ENCODE data around the gene CARHSP1. TPM values are rescaled to one million over a fixed set of nuclear protein-coding genes. Genes with fewer than 3 reads are reported as not detected.

Gene CARHSP1
- total RNA-seq, 2 donors from 2014 or later: 28.4 to 84.8 TPM

- no peaks in the 10 kb centered on the region for H3K27me3 ChIP-seq
- no peak for DNase-seq (ENCODE audit: low spot score)
- no peak overlapping the region for H3K27ac ChIP-seq
- H3K9me3 ChIP-seq: no peaks in the 10 kb centered on the region
- H3K4me1 ChIP-seq: peaks cover 0 to 24% of the 10 kb centered on the region in 2 donors
- no peak for TF ChIP-seq CTCF (IDR thresholded peaks at IDR 0.05)
- H3K4me3 ChIP-seq: no peak overlapping the region
- peaks cover 50% of the 10 kb centered on the region for H3K36me3 ChIP-seq
Measured at GRCh38 chr16:8890549-8890921, 21.7 kb upstream of the CARHSP1 start.

DNA sequence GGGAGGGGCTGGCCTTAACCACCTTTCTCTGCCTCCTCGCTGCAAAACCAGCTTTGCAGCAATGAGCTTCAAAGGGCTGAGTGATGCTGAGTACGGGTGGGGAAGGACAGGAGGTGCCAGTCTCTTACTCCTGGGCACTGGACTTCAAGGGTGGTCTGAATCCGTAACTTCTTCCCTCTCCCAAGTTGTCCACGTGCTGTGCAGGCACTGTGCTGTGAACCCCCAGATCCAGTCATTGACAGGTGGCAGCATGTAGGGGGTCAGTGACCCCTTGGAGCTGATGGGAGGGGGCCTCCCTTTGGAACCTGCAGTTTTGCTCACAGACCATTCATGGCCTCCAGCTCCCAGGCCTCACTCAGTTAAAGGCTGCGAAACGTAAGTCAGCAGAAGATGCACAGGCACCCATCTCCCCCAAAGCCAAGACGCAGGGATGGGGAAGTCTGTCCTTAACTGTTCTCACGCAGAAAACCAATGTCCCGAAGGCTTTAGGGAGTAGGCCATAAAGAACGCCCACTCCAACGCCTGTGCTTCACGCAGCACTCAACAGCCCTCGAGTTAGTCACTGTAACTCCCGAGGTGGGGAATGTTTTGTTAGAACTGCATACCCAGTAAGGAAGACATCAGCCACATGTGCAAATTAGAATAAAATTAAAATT, 21.2 kb upstream of the CARHSP1 start:
- Histone ChIP-seq H3K27ac (no peak overlapping the region), H3K4me1 (peaks cover 0 to 26% of the 10 kb centered on the region in 2 donors), H3K36me3 (peaks cover 46% of the 10 kb centered on the region), H3K27me3 (no peaks in the 10 kb centered on the region), H3K4me3 (no peak overlapping the region), H3K9me3 (no peaks in the 10 kb centered on the region)
- DNase-seq (ENCODE audit: low spot score): no peak
- TF ChIP-seq CTCF (IDR thresholded peaks at IDR 0.05): no peak

DNA sequence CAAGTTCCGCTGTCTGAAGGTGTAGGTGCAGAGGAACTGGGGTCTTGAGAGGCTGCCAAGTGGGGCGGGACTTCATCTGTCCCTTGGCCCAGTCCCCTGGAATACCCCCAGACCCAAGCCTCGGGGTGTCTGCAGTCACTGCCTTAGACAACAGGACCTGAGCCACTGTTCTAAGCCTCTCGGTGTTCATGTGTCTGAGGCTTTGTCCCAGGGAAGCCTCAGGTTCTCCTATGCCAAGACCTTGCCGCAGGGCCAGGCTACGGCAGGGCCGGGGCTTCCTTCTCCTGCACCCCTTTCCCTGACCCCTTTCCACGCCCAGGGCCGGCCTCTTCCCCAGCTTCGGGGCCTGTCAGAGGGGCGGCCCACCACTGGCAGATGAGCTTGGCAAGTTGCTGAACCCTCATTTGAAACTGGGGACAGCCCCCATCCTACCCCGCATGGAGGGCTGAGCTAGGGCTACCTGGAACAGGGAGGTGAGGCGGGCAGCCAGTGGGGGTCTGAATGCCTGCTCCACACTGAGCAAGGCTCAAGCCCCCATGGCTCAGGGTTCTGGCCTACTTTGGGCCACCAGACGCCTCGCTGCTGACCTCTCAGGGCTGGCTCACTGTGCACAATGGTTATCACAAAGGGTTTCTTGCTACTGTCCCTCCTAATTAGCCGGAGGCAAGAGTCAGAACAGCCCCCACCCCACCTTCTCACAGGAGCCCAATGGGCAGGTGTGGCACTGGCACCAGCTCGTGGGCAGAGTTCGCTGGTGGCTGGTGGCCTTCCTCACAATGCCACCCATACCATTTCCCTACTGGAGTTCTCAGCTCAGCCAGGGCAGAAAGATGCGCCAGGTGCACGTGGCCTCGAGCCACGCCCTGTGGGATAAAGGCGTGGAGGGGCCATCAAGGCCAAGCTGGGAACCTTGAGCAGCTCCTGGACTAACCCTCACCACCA, 20.4 kb upstream of the CARHSP1 start:
- no peak overlapping the region for H3K4me3 ChIP-seq
- H3K27ac ChIP-seq: no peak overlapping the region
- TF ChIP-seq CTCF (IDR thresholded peaks at IDR 0.05): no peak
- no peaks in the 10 kb centered on the region for H3K9me3 ChIP-seq
- H3K27me3 ChIP-seq: no peaks in the 10 kb centered on the region
- DNase-seq (ENCODE audit: low spot score): no peak
- H3K36me3 ChIP-seq: peaks cover 38% of the 10 kb centered on the region
- peaks cover 0 to 26% of the 10 kb centered on the region in 2 donors for H3K4me1 ChIP-seq

- peak; percentile 82 for DNase-seq (ENCODE audit: low spot score)
- TF ChIP-seq CTCF (IDR thresholded peaks at IDR 0.05): no peak
- Histone ChIP-seq H3K9me3 (no peaks in the 10 kb centered on the region), H3K4me3 (no peak overlapping the region), H3K4me1 (peaks cover 0 to 26% of the 10 kb centered on the region in 2 donors), H3K36me3 (peaks cover 26% of the 10 kb centered on the region), H3K27me3 (no peaks in the 10 kb centered on the region), H3K27ac (no peak overlapping the region)
Measured at GRCh38 chr16:8887952-8888560, 19.2 kb upstream of the CARHSP1 start.

DNA sequence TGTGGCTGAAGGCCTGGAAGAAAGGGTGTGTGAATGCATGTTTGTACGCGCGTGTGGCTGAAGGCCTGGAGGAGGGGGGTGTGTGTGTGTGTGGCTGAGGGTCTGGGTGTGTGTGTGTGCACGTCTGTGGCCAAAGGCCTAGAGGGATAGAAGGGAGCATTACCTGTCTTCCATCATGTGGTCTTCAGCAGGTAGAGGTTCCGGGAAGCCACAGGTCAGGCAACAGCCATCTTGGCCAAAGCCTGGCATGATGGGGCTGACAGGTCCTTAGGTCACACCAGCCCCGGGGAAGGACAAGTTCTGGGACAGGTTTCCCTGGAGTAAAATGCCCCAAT, 18.6 kb upstream of the CARHSP1 start:
- peaks cover 0 to 26% of the 10 kb centered on the region in 2 donors for H3K4me1 ChIP-seq
- TF ChIP-seq CTCF (IDR thresholded peaks at IDR 0.05): no peak
- no peak for DNase-seq (ENCODE audit: low spot score)
- H3K9me3 ChIP-seq: no peaks in the 10 kb centered on the region
- H3K4me3 ChIP-seq: no peak overlapping the region
- no peaks in the 10 kb centered on the region for H3K27me3 ChIP-seq
- no peak overlapping the region for H3K27ac ChIP-seq
- H3K36me3 ChIP-seq: peaks cover 20% of the 10 kb centered on the region
